GM12892 (cell line): ENCODE measurements around the gene PTPRU.

ENCODE experiments used
- POLR2AphosphoS5 ChIP-seq: IDR thresholded peaks from 2 replicates; pipeline ENCODE4 v1.6.1; 2011; ENCODE audit warnings: low read depth, low read length, control low read depth
- TAF1 ChIP-seq: IDR thresholded peaks from 2 replicates; pipeline ENCODE4 v1.6.1; 2011; ENCODE audit warnings: low read depth, mild to moderate bottlenecking, control low read depth, low read length, borderline replicate concordance

GRCh38 chr1:29329022-29329775, 92.9 kb downstream of the PTPRU start:
- TF ChIP-seq POLR2AphosphoS5 (no peak), TAF1 (no peak)
